CD14-positive monocyte (primary cell): Measurements from ENCODE around the gene EVL. TPM values are rescaled to one million over a fixed set of nuclear protein-coding genes. Genes with fewer than 3 reads are reported as not detected.

ENCODE experiments used
- DNase-seq, 3 donors: peaks; one replicate each; pipeline ENCODE4 v3.0.0-alpha.2; 2011 to 2022
- H2AFZ ChIP-seq: 2 replicates; pipeline ENCODE4 v1.6.0; 2012; ENCODE audit warnings: mild to moderate bottlenecking, low read depth, low read length, inconsistent platforms; ENCODE audit not compliant: insufficient read depth, poor library complexity, severe bottlenecking
- H3K27ac ChIP-seq, 2 donors: 1 replicate in 1 of 2; 2 replicates in 1 of 2; pipeline ENCODE4 v1.5.1; 2012 to 2013; ENCODE audit warnings: low read length in 2 of 2, control low read depth in 1 of 2, inconsistent platforms in 1 of 2, low read depth in 1 of 2, mild to moderate bottlenecking in 1 of 2
- H3K27me3 ChIP-seq, 2 donors: one replicate each; pipeline versions ENCODE4 v1.6.0 to v1.6.1; 2011 to 2013; ENCODE audit warnings: low read length in 2 of 2; ENCODE audit not compliant: control insufficient read depth in 2 of 2, insufficient read depth in 2 of 2
- H3K36me3 ChIP-seq, 2 donors: replicated peaks in 1 of 2; 1 replicate in 1 of 2; 2 replicates in 1 of 2; pipeline versions ENCODE4 v1.5.1 to v1.6.1; 2012 to 2013; ENCODE audit warnings: low read length in 2 of 2, control low read depth in 1 of 2, inconsistent platforms in 1 of 2, mild to moderate bottlenecking in 1 of 2; ENCODE audit not compliant: insufficient read depth in 2 of 2, control insufficient read depth in 1 of 2
- H3K4me1 ChIP-seq, 2 donors: 1 replicate in 1 of 2; 2 replicates in 1 of 2; pipeline versions ENCODE4 v1.5.1 to v1.6.1; 2012 to 2013; ENCODE audit warnings: low read length in 2 of 2, control low read depth in 1 of 2, inconsistent platforms in 1 of 2, mild to moderate bottlenecking in 1 of 2, moderate library complexity in 1 of 2; ENCODE audit not compliant: insufficient read depth in 2 of 2, control insufficient read depth in 1 of 2
- H3K4me2 ChIP-seq: replicated peaks from 2 replicates; pipeline ENCODE3; 2012; ENCODE audit warnings: low read length, moderate library complexity, mild to moderate bottlenecking; ENCODE audit not compliant: poor library complexity, severe bottlenecking; ENCODE audit errors: extremely low read depth
- H3K4me3 ChIP-seq, 3 experiments: fragments of 200-600 bp in 1 of 3; sonication (generic) in 1 of 3; replicated peaks in 1 of 3; 1 replicate in 2 of 3; 2 replicates in 1 of 3; pipeline ENCODE4 v1.5.1; 2011 to 2013; ENCODE audit warnings: low read length in 3 of 3, mild to moderate bottlenecking in 3 of 3, control low read depth in 2 of 3, low read depth in 2 of 3, inconsistent platforms in 1 of 3, moderate library complexity in 1 of 3
- H3K79me2 ChIP-seq: 2 replicates; pipeline ENCODE4 v1.6.0; 2012; ENCODE audit warnings: mild to moderate bottlenecking, control low read depth, inconsistent platforms, low read length, moderate library complexity; ENCODE audit not compliant: insufficient read depth
- H3K9ac ChIP-seq: 2 replicates; pipeline ENCODE4 v1.6.0; 2017; ENCODE audit warnings: low read length, mild to moderate bottlenecking; ENCODE audit not compliant: insufficient read depth, poor library complexity, severe bottlenecking
- H3K9me3 ChIP-seq, 2 donors: replicated peaks in 1 of 2; 1 replicate in 1 of 2; 2 replicates in 1 of 2; pipeline versions ENCODE4 v1.5.1 to v1.6.1; 2012 to 2013; ENCODE audit warnings: low read length in 2 of 2, control low read depth in 1 of 2; ENCODE audit not compliant: control insufficient read depth in 1 of 2, insufficient read depth in 1 of 2
- H4K20me1 ChIP-seq: 2 replicates; pipeline ENCODE4 v1.6.0; 2012; ENCODE audit warnings: mild to moderate bottlenecking, low read length, control low read depth, moderate library complexity; ENCODE audit not compliant: insufficient read depth
- H3K27ac Mint-ChIP-seq, 7 donors: one replicate each; pipeline ENCODE4 v1.8.0; 2020; ENCODE audit warnings: mild to moderate bottlenecking in 7 of 7, mixed read lengths in 7 of 7, moderate library complexity in 6 of 7, inconsistent platforms in 2 of 7
- H3K27me3 Mint-ChIP-seq, 3 donors: one replicate each; pipeline ENCODE4 v1.8.0; 2021 to 2022; ENCODE audit warnings: low read depth in 3 of 3, mild to moderate bottlenecking in 3 of 3, mixed read lengths in 3 of 3, moderate library complexity in 3 of 3, inconsistent platforms in 1 of 3
- H3K36me3 Mint-ChIP-seq, 2 donors: one replicate each; pipeline ENCODE4 v1.8.0; 2020; ENCODE audit warnings: mixed read lengths in 2 of 2, inconsistent platforms in 1 of 2, mild to moderate bottlenecking in 1 of 2
- H3K4me1 Mint-ChIP-seq: one replicate; pipeline ENCODE4 v1.8.0; 2020; ENCODE audit warnings: mild to moderate bottlenecking, mixed read lengths
- H3K4me3 Mint-ChIP-seq, 2 donors: one replicate each; pipeline ENCODE4 v1.8.0; 2020; ENCODE audit warnings: mild to moderate bottlenecking in 2 of 2, mixed read lengths in 2 of 2, moderate library complexity in 1 of 2
- H3K9me3 Mint-ChIP-seq, 7 donors: one replicate each; pipeline ENCODE4 v1.8.0; 2020 to 2022; ENCODE audit warnings: mixed read lengths in 7 of 7, mild to moderate bottlenecking in 6 of 7, moderate library complexity in 6 of 7, inconsistent platforms in 2 of 7
- CTCF ChIP-seq: fragments of 200-600 bp; IDR thresholded peaks from one replicate; pipeline ENCODE4 v1.8.0; 2022; ENCODE audit warnings: antibody characterized with exemption, mild to moderate bottlenecking
- WGBS: methylation state at CpG from one replicate; pipeline ENCODE4 v1.1.5; 2013; ENCODE audit warnings: missing lambda C conversion rate; ENCODE audit not compliant: insufficient coverage; 5-methylcytosine and 5-hydroxymethylcytosine counted together
- intact Hi-C, 2 donors: fragments of 100-400 bp; cut with micrococcal nuclease; formaldehyde crosslinking; loops; one replicate each; pipeline versions ENCODE4 v1.15.0 to v1.15.1; 2023
- polyA plus RNA-seq, 3 donors: library from polyadenylated mRNA; depleted of rRNA in 1 of 3; unstranded in 2 of 3; stranded (reverse) in 1 of 3; fragments of 300-500 nt in 2 of 3; fragments of >200 nt in 1 of 3; fragmentation: Illumina TruSeq in 2 of 3; gene quantifications; 1 replicate in 2 of 3; 2 replicates in 1 of 3; pipeline ENCODE4 v1.2.3, GENCODE V29; 2012 to 2021

Gene EVL
- polyA plus RNA-seq, 3 donors, result 3.2 to 131 (median 6.7) TPM

GRCh38 chr14:100035700-100036099, 29.5 kb upstream of the EVL start:
- Mint-ChIP-seq H3K27me3 (peaks cover 0 to 1% (median 0%) of the 10 kb centered on the region in 3 donors), H3K36me3 (no peaks in the 10 kb centered on the region), H3K4me1 (peaks cover 20% of the 10 kb centered on the region), H3K27ac (no peak overlapping the region), H3K4me3 (no peak overlapping the region), H3K9me3 (peaks cover 0 to 2% (median 0%) of the 10 kb centered on the region in 7 donors)
- no peak overlapping the region for H2AFZ ChIP-seq
- DNase-seq, result no peak
- H3K4me2 ChIP-seq, result no peak overlapping the region
- no peaks in the 10 kb centered on the region for H3K27me3 ChIP-seq
- H3K27ac ChIP-seq, result no peak overlapping the region
- H3K4me1 ChIP-seq, result peaks cover 13 to 15% of the 10 kb centered on the region in 2 donors
- H3K79me2 ChIP-seq, result no peaks in the 10 kb centered on the region
- no peaks in the 10 kb centered on the region for H3K36me3 ChIP-seq
- no peaks in the 10 kb centered on the region for H4K20me1 ChIP-seq
- no peak overlapping the region for H3K9ac ChIP-seq
- TF ChIP-seq CTCF, result no peak
- no peak overlapping the region for H3K4me3 ChIP-seq
- 100% methylated on average over 1 of the region's 2 CpGs for WGBS
- no peaks in the 10 kb centered on the region for H3K9me3 ChIP-seq
- intact Hi-C loops, result no loop called here

- H3K4me3 Mint-ChIP-seq, result no peak overlapping the region
- intact Hi-C loops, result no loop called here
- Histone ChIP-seq H3K4me2 (no peak overlapping the region), H3K9ac (no peak overlapping the region), H3K9me3 (no peaks in the 10 kb centered on the region), H3K27ac (no peak overlapping the region), H3K36me3 (no peaks in the 10 kb centered on the region), H3K27me3 (no peaks in the 10 kb centered on the region), H4K20me1 (no peaks in the 10 kb centered on the region), H3K4me3 (no peak overlapping the region), H3K79me2 (no peaks in the 10 kb centered on the region), H2AFZ (no peak overlapping the region), H3K4me1 (peaks cover 20 to 21% of the 10 kb centered on the region in 2 donors)
- peaks cover 0 to 1% (median 0%) of the 10 kb centered on the region in 3 donors for H3K27me3 Mint-ChIP-seq
- no peak overlapping the region for H3K27ac Mint-ChIP-seq
- whole genome bisulfite sequencing, result no CpG with 5 or more reads among the region's 2 CpGs
- H3K9me3 Mint-ChIP-seq, result peaks cover 0 to 2% (median 0%) of the 10 kb centered on the region in 7 donors
- H3K36me3 Mint-ChIP-seq, result no peaks in the 10 kb centered on the region
- no peak for TF ChIP-seq CTCF
- peaks cover 23% of the 10 kb centered on the region for H3K4me1 Mint-ChIP-seq
- no peak for DNase-seq
These were observed 27.9 kb upstream of the EVL start for GRCh38 chr14:100037353-100037752.
